Activated T-cell treated with anti-CD3 and anti-CD28 coated beads for 4 hours (primary cell): Measurements from ENCODE around the gene MT1A.

Source experiments
- DNase-seq: peaks from one replicate; pipeline ENCODE4 v3.0.0-alpha.2; 2020

MT1A gene

GRCh38 chr16:56637814-56638750 lies at the start of gene MT1A:
Gene MT1A (plus strand): TSS chr16:56638666. CDS start chr16:56638739, 73 bp downstream.
- no peak for DNase-seq

GRCh38 chr16:56588781-56589140 lies 49.7 kb upstream of the MT1A start:
- DNase-seq = no peak

GRCh38 chr16:56589141-56590039 lies 49.1 kb upstream of the MT1A start, which contains the start of gene MT3:
Gene MT3 (plus strand): TSS chr16:56589528. CDS start chr16:56589591, 63 bp downstream.
- no peak for DNase-seq

GRCh38 chr16:56591377-56592060 lies 46.9 kb upstream of the MT1A start:
- no peak for DNase-seq

- DNase-seq = no peak
These were observed 44.7 kb upstream of the MT1A start for GRCh38 chr16:56593573-56594291.

- no peak for DNase-seq
These were observed 44.2 kb upstream of the MT1A start for GRCh38 chr16:56594292-56594619.

- DNase-seq = no peak
These were observed 38.0 kb upstream of the MT1A start for GRCh38 chr16:56600398-56600999.

- DNase-seq = no peak
These were observed 37.1 kb upstream of the MT1A start for GRCh38 chr16:56601325-56601724.

GRCh38 chr16:56603589-56603988 lies 34.9 kb upstream of the MT1A start:
- no peak for DNase-seq

GRCh38 chr16:56604966-56605365 lies 33.5 kb upstream of the MT1A start:
- no peak for DNase-seq

GRCh38 chr16:56605475-56605874 lies 33.0 kb upstream of the MT1A start:
- DNase-seq = no peak

GRCh38 chr16:56606071-56606475 lies 32.4 kb upstream of the MT1A start:
- DNase-seq = no peak

GRCh38 chr16:56606476-56607108 lies 31.9 kb upstream of the MT1A start:
- no peak for DNase-seq

GRCh38 chr16:56607109-56607618 lies 31.3 kb upstream of the MT1A start:
- no peak for DNase-seq

- no peak for DNase-seq
These were observed 30.8 kb upstream of the MT1A start for GRCh38 chr16:56607675-56608042.

GRCh38 chr16:56608043-56608875 lies 30.2 kb upstream of the MT1A start, which contains the start of gene MT2A:
Gene MT2A (plus strand): TSS chr16:56608584. CDS start chr16:56608656, 72 bp downstream.
- peak; percentile 73 for DNase-seq

GRCh38 chr16:56608876-56609462 lies 29.5 kb upstream of the MT1A start:
- no peak for DNase-seq

GRCh38 chr16:56609463-56609921 lies 29.0 kb upstream of the MT1A start:
- peak; percentile 58 for DNase-seq

GRCh38 chr16:56610017-56610608 lies 28.4 kb upstream of the MT1A start:
- DNase-seq = peak; percentile 72
